SK-N-SH (cell line): ENCODE data around the gene ITK. TPM values are rescaled to one million over a fixed set of nuclear protein-coding genes. Genes with fewer than 3 reads are reported as not detected.
A peak's percentile ranks its signal among the peaks of the same experiment; 100 is the strongest.

Source experiments
- CTCF ChIA-PET: fragments of 300-600, 350-600 bp; formaldehyde crosslinking; extraction: SDS; loops from one replicate; lab custom pipeline; 2021; lab: Yijun Ruan, JAX
- POLR2A ChIA-PET: fragments of 350-600 bp; sonication (Branson Sonifier 250); formaldehyde crosslinking; extraction: SDS; loops from one replicate; lab custom pipeline; 2020; ENCODE audit warnings: antibody characterized with exemption, inconsistent platforms; lab: Yijun Ruan, JAX
- DNase-seq: peaks from one replicate; pipeline ENCODE4 v3.0.0; 2012
- H2AFZ ChIP-seq: fragments of 200-600 bp; sonication (generic); 2 replicates; pipeline ENCODE4 v1.8.1; 2016; ENCODE audit warnings: antibody characterized with exemption, mild to moderate bottlenecking, low read depth
- H3F3A ChIP-seq: fragments of 200-600 bp; sonication (generic); replicated peaks from 2 replicates; pipeline ENCODE3; 2016; ENCODE audit warnings: antibody characterized with exemption, mild to moderate bottlenecking; ENCODE audit not compliant: insufficient read depth
- H3K27ac ChIP-seq, 2 experiments: fragments of 200-500 bp in 1 of 2; fragments of 200-600 bp in 1 of 2; sonication (Bioruptor generic) in 1 of 2; sonication (generic), shearing (Covaris generic) in 1 of 2; 2 replicates each; pipeline versions ENCODE4 v1.5.1 to v1.6.1; 2014 to 2016; ENCODE audit warnings: low read depth in 2 of 2, inconsistent platforms in 1 of 2, low read length in 1 of 2, mild to moderate bottlenecking in 1 of 2, mixed read lengths in 1 of 2
- H3K27me3 ChIP-seq: fragments of 200-600 bp; sonication (generic), shearing (Covaris generic); 2 replicates; pipeline ENCODE4 v1.6.1; 2016; ENCODE audit warnings: mixed run types; ENCODE audit not compliant: insufficient read depth
- H3K36me3 ChIP-seq, 2 experiments: fragments of 200-500 bp in 1 of 2; fragments of 200-600 bp in 1 of 2; sonication (Bioruptor generic) in 1 of 2; sonication (generic) in 1 of 2; replicated peaks in 1 of 2; 2 replicates each; pipeline versions ENCODE3 to v1.5.1; 2014 to 2016; ENCODE audit warnings: low read length in 1 of 2, mild to moderate bottlenecking in 1 of 2; ENCODE audit not compliant: insufficient read depth in 2 of 2, control insufficient read depth in 1 of 2
- H3K4me1 ChIP-seq, 2 experiments: fragments of 200-500 bp in 1 of 2; fragments of 200-600 bp in 1 of 2; sonication (Bioruptor generic) in 1 of 2; sonication (generic), shearing (Covaris generic) in 1 of 2; 2 replicates each; pipeline versions ENCODE4 v1.5.1 to v1.6.1; 2014 to 2016; ENCODE audit warnings: low read depth in 1 of 2, low read length in 1 of 2, mixed run types in 1 of 2; ENCODE audit not compliant: insufficient read depth in 2 of 2, control insufficient read depth in 1 of 2
- H3K4me2 ChIP-seq: fragments of 200-600 bp; sonication (generic), shearing (Covaris generic); 2 replicates; pipeline ENCODE4 v1.6.1; 2017; ENCODE audit warnings: mixed run types
- H3K4me3 ChIP-seq, 2 experiments: fragments of 200-500 bp in 1 of 2; fragments of 200-600 bp in 1 of 2; sonication (Bioruptor generic) in 1 of 2; sonication (generic), shearing (Covaris generic) in 1 of 2; 2 replicates each; pipeline versions ENCODE4 v1.5.1 to v1.8.1; 2014 to 2016; ENCODE audit warnings: low read depth in 2 of 2, inconsistent platforms in 1 of 2, low read length in 1 of 2, mild to moderate bottlenecking in 1 of 2, mixed read lengths in 1 of 2, moderate library complexity in 1 of 2
- H3K79me2 ChIP-seq: fragments of 200-600 bp; sonication (generic); 2 replicates; pipeline ENCODE4 v1.8.1; 2017; ENCODE audit warnings: mild to moderate bottlenecking; ENCODE audit not compliant: insufficient read depth
- H3K9ac ChIP-seq: fragments of 200-600 bp; sonication (generic); 2 replicates; pipeline ENCODE4 v1.6.1; 2017; ENCODE audit warnings: mixed run types
- H3K9me2 ChIP-seq: fragments of 200-600 bp; sonication (generic); 2 replicates; pipeline ENCODE4 v1.6.1; 2017; ENCODE audit warnings: mixed run types
- H3K9me3 ChIP-seq: fragments of 200-600 bp; sonication (generic); 2 replicates; pipeline ENCODE4 v1.6.1; 2017; ENCODE audit warnings: mixed run types, mild to moderate bottlenecking, moderate library complexity
- H4K20me1 ChIP-seq: fragments of 200-600 bp; sonication (generic); 2 replicates; pipeline ENCODE4 v1.6.1; 2017; ENCODE audit warnings: mild to moderate bottlenecking, mixed run types; ENCODE audit not compliant: insufficient read depth
- CHD2 ChIP-seq: fragments of 150-350 bp; IDR thresholded peaks from 2 replicates; pipeline ENCODE4 v1.6.1; 2018; ENCODE audit warnings: low read length; ENCODE audit not compliant: partially characterized antibody
- EZH2phosphoT487 ChIP-seq: fragments of 200-600 bp; sonication (generic); IDR thresholded peaks from 2 replicates; pipeline ENCODE4 v1.6.1; 2017; ENCODE audit warnings: low read depth, mixed run types, mild to moderate bottlenecking, antibody characterized with exemption, moderate library complexity, borderline replicate concordance
- FOXJ3 ChIP-seq: sonication (generic); formaldehyde crosslinking; IDR thresholded peaks from 2 replicates; pipeline ENCODE4 v1.5.1; 2020; ENCODE audit warnings: mild to moderate bottlenecking, missing genetic modification reagents
- FOXM1 ChIP-seq: IDR thresholded peaks from 2 replicates; pipeline ENCODE4 v1.4.0; 2012; ENCODE audit warnings: low read depth, mild to moderate bottlenecking
- GABPA ChIP-seq: IDR thresholded peaks from 2 replicates; pipeline ENCODE4 v1.4.0; 2012; ENCODE audit warnings: low read depth, mild to moderate bottlenecking
- JUND ChIP-seq: IDR thresholded peaks from 2 replicates; pipeline ENCODE4 v1.4.0; 2012
- MEF2A ChIP-seq: IDR thresholded peaks from 2 replicates; pipeline ENCODE4 v1.4.0; 2012; ENCODE audit warnings: low read depth, borderline replicate concordance
- MXI1 ChIP-seq: IDR thresholded peaks from 2 replicates; pipeline ENCODE4 v1.6.1; 2012; ENCODE audit warnings: mild to moderate bottlenecking, low read depth, low read length, improper control_type of control experiment
- NFIC ChIP-seq: IDR thresholded peaks from 2 replicates; pipeline ENCODE4 v1.4.0; 2012; ENCODE audit warnings: borderline replicate concordance
- POLR2AphosphoS5 ChIP-seq: IDR thresholded peaks from 2 replicates; pipeline ENCODE4 v1.6.1; 2012; ENCODE audit warnings: low read depth, low read length
- RAD21 ChIP-seq: IDR thresholded peaks from 2 replicates; pipeline ENCODE4 v1.6.1; 2012; ENCODE audit warnings: mild to moderate bottlenecking, low read length
- SIN3A ChIP-seq: IDR thresholded peaks from 2 replicates; pipeline ENCODE4 v1.6.1; 2012; ENCODE audit warnings: low read depth, mild to moderate bottlenecking, low read length, moderate library complexity, borderline replicate concordance
- SMC3 ChIP-seq: IDR thresholded peaks from 2 replicates; pipeline ENCODE4 v1.6.1; 2012; ENCODE audit warnings: low read depth, low read length, improper control_type of control experiment
- WGBS: methylation state at CpG from one replicate; pipeline ENCODE4 v1.1.6; 2017; ENCODE audit warnings: low lambda C conversion rate; 5-methylcytosine and 5-hydroxymethylcytosine counted together
- polyA plus RNA-seq, 3 experiments: library from polyadenylated mRNA; depleted of rRNA; stranded (reverse); fragments of >200 nt; gene quantifications; 2 replicates each; pipeline ENCODE4 v1.2.3, GENCODE V29; 2012
- TF ChIP-seq, protein P1 (sequence below): fragments of 150-350 bp; IDR thresholded peaks from 2 replicates; pipeline ENCODE4 v1.6.1; 2016; ENCODE audit warnings: mild to moderate bottlenecking, low read depth, low read length
- TF ChIP-seq, protein P2 (sequence below): IDR thresholded peaks from 2 replicates; pipeline ENCODE4 v1.4.0; 2012; ENCODE audit warnings: low read depth
- TF ChIP-seq, protein P3 (sequence below): IDR thresholded peaks from 2 replicates; pipeline ENCODE4 v1.4.0; 2012; ENCODE audit warnings: low read depth, borderline replicate concordance
- TF ChIP-seq, protein P4 (sequence below): IDR thresholded peaks from 2 replicates; pipeline ENCODE4 v1.4.0; 2012; ENCODE audit warnings: low read depth, borderline replicate concordance
- TF ChIP-seq, protein P5 (sequence below): fragments of 200-600 bp; sonication (generic); IDR thresholded peaks from 2 replicates; pipeline ENCODE4 v1.6.1; 2017; ENCODE audit warnings: antibody characterized with exemption, mild to moderate bottlenecking, moderate library complexity

ITK gene
- polyA plus RNA-seq, 1 of the 3 experiments (the other 2 are of a cell fraction) = not detected

DNA sequence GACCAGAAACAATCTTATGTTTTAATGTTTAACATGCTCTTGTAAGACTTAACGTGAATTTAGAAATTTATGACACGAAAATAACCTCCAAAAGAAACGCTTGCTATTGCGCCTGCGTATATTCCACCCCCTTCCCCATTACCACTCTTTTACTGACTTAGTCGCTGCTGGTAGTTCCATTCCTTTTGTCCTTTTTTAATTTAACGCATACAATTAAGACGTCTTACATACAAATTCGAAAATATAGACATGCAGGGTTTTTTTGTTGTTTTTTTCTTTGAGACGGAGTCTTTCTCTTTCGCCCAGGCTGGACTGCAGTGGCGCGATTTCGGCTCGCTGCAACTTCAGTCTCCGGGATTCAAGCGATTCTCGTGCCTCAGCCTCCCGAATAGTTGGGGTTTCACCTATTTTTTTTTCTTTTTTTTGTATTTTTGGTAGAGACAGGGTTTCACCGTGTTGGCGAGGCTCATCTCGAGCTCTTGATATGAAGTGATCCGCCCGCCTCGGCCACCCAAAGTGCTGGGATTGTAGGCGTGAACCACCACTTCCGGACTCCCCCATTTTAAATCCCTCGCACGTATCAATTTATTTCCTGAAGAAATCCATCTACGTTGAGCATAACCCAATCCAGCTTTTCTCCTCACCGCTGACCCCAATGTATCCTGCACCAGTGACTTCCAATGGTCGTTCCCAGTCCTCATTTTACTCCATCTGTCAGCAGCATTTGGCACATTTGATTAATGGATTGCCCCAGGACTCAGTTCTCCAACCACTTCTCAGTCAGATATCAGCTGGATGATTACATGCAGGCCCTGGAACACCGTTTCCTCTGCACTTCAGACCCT, 37.3 kb upstream of the ITK start (continued):
- no peak for TF ChIP-seq SIN3A
- TF ChIP-seq, protein P1, sequence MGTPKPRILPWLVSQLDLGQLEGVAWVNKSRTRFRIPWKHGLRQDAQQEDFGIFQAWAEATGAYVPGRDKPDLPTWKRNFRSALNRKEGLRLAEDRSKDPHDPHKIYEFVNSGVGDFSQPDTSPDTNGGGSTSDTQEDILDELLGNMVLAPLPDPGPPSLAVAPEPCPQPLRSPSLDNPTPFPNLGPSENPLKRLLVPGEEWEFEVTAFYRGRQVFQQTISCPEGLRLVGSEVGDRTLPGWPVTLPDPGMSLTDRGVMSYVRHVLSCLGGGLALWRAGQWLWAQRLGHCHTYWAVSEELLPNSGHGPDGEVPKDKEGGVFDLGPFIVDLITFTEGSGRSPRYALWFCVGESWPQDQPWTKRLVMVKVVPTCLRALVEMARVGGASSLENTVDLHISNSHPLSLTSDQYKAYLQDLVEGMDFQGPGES = no peak
- TF ChIP-seq FOXJ3 (CRISPR knock-in tag) = no peak
- TF ChIP-seq JUND = no peak
- no peak for TF ChIP-seq CHD2
- TF ChIP-seq GABPA = peak; percentile 43; the same call in 1 of the 2 replicates
- TF ChIP-seq MXI1 = no peak; the same call in 1 of the 2 replicates
- no peak for TF ChIP-seq POLR2AphosphoS5
- TF ChIP-seq, protein P2, sequence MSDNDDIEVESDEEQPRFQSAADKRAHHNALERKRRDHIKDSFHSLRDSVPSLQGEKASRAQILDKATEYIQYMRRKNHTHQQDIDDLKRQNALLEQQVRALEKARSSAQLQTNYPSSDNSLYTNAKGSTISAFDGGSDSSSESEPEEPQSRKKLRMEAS = peak; percentile 42; the same call in 1 of the 2 replicates
- TF ChIP-seq, protein P3, sequence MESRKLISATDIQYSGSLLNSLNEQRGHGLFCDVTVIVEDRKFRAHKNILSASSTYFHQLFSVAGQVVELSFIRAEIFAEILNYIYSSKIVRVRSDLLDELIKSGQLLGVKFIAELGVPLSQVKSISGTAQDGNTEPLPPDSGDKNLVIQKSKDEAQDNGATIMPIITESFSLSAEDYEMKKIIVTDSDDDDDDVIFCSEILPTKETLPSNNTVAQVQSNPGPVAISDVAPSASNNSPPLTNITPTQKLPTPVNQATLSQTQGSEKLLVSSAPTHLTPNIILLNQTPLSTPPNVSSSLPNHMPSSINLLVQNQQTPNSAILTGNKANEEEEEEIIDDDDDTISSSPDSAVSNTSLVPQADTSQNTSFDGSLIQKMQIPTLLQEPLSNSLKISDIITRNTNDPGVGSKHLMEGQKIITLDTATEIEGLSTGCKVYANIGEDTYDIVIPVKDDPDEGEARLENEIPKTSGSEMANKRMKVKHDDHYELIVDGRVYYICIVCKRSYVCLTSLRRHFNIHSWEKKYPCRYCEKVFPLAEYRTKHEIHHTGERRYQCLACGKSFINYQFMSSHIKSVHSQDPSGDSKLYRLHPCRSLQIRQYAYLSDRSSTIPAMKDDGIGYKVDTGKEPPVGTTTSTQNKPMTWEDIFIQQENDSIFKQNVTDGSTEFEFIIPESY = no peak
- TF ChIP-seq NFIC = no peak
- no peak for TF ChIP-seq EZH2phosphoT487
- TF ChIP-seq, protein P4, sequence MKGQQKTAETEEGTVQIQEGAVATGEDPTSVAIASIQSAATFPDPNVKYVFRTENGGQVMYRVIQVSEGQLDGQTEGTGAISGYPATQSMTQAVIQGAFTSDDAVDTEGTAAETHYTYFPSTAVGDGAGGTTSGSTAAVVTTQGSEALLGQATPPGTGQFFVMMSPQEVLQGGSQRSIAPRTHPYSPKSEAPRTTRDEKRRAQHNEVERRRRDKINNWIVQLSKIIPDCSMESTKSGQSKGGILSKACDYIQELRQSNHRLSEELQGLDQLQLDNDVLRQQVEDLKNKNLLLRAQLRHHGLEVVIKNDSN = no peak

DNA sequence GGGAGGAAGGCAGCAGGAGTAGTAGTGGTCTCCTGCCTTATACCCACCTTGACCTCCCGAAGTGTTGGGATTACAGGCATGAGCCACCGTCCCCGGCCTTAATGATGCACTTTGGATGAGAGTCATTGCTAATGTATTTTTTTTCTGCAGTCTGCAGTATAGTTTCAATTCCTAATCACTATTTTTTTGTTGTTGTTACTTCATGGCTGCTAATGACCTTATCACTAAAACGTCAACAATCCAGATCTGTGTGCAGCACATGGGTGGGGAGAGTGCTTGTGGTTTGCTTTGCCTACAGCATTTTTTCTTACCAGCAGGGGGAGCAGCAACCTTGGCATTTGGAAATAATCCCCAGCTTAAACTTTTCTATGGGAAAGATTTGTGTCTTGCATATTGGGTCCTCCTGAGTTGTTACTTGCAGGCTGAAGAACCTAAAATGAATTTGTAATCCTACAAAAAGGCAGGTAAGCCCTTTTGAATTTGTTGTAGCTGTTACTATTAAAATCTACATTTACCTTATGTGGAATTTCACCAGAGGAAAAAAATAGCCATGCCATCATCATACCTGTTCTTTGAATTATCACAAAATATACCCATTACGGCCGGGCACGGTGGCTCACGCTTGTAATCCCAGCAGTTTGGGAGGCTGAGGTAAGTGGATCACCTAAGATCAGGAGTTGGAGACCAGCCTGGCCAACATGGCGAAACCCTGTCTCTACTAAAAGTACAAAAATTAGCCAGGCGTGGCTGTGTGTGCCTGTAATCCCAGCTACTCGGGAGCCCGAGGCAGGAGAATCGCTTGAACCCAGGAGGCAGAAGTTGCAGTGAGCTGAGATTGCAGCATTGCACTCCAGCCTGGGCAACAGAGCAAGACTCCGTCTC, 31.7 kb upstream of the ITK start:
- ChIA-PET CTCF (interaction anchor here (0.6 to 2.4 kb wide), 32 partner anchors 9 to 596 kb away, joined by 3 to 18 read pairs (median 4); partner anchors contain the start of gene GARIN3), POLR2A (no interaction called here)
- Histone ChIP-seq H3K36me3 (no peaks in the 10 kb centered on the region), H4K20me1 (no peaks in the 10 kb centered on the region), H3K4me1 (0 out of 4 replicates have a peak, but pooled peaks cover 0 to 1% of the 10 kb centered on the region in 2 experiments), H3K9ac (no peak overlapping the region), H3K79me2 (no peaks in the 10 kb centered on the region), H3K27ac (no peak overlapping the region), H2AFZ (no peak overlapping the region; the same call in 1 of the 2 replicates), H3K27me3 (no peaks in the 10 kb centered on the region; the same call in 1 of the 2 replicates), H3K9me2 (no peaks in the 10 kb centered on the region), H3K4me3 (no peak overlapping the region; a peak in 1 of 4 replicates), H3F3A (peaks cover 7% of the 10 kb centered on the region), H3K4me2 (no peak overlapping the region), H3K9me3 (no peaks in the 10 kb centered on the region)
- 48% methylated on average over 13 of the region's 14 CpGs for WGBS
- peak; percentile 65 for DNase-seq
- peak; percentile 57 for TF ChIP-seq SMC3
- TF ChIP-seq POLR2AphosphoS5 = no peak
- TF ChIP-seq FOXM1 = no peak
- TF ChIP-seq MEF2A = no peak
- TF ChIP-seq, protein P2 = 0 out of 2 replicates have a peak, but pooled peaks have one; percentile 19
- TF ChIP-seq MXI1 = peak; percentile 53; the same call in 1 of the 2 replicates
- TF ChIP-seq, protein P1 = no peak
- TF ChIP-seq SIN3A = 0 out of 2 replicates have a peak, but pooled peaks have one; percentile 43
- TF ChIP-seq RAD21 = peak; percentile 83
- TF ChIP-seq, protein P5, sequence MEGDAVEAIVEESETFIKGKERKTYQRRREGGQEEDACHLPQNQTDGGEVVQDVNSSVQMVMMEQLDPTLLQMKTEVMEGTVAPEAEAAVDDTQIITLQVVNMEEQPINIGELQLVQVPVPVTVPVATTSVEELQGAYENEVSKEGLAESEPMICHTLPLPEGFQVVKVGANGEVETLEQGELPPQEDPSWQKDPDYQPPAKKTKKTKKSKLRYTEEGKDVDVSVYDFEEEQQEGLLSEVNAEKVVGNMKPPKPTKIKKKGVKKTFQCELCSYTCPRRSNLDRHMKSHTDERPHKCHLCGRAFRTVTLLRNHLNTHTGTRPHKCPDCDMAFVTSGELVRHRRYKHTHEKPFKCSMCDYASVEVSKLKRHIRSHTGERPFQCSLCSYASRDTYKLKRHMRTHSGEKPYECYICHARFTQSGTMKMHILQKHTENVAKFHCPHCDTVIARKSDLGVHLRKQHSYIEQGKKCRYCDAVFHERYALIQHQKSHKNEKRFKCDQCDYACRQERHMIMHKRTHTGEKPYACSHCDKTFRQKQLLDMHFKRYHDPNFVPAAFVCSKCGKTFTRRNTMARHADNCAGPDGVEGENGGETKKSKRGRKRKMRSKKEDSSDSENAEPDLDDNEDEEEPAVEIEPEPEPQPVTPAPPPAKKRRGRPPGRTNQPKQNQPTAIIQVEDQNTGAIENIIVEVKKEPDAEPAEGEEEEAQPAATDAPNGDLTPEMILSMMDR = peak; percentile 95
